DOHH2 (cell line): ENCODE data around the gene PKD1.

Experiments used
- H3F3A ChIP-seq: fragments of 200-600 bp; sonication (generic), shearing (Covaris generic); 2 replicates; pipeline ENCODE4 v1.6.0; 2016; ENCODE audit warnings: antibody characterized with exemption, mild to moderate bottlenecking; ENCODE audit not compliant: control insufficient read depth, insufficient read depth
- H3K27ac ChIP-seq: fragments of 200-600 bp; sonication (generic); 2 replicates; pipeline ENCODE4 v1.5.1; 2014; ENCODE audit warnings: low read depth, mild to moderate bottlenecking, low read length, moderate library complexity
- H3K27me3 ChIP-seq: fragments of 200-600 bp; sonication (generic); 2 replicates; pipeline ENCODE4 v1.6.1; 2014; ENCODE audit warnings: mild to moderate bottlenecking, low read length, mixed read lengths; ENCODE audit not compliant: control insufficient read depth
- H3K36me3 ChIP-seq: fragments of 200-600 bp; sonication (generic); 2 replicates; pipeline ENCODE4 v1.6.1; 2014; ENCODE audit warnings: mild to moderate bottlenecking, low read length, moderate library complexity, mixed read lengths; ENCODE audit not compliant: control insufficient read depth
- H3K4me1 ChIP-seq: fragments of 200-600 bp; sonication (generic); 2 replicates; pipeline ENCODE4 v1.6.1; 2014; ENCODE audit warnings: mild to moderate bottlenecking, low read length, mixed read lengths; ENCODE audit not compliant: control insufficient read depth
- H3K4me2 ChIP-seq: fragments of 200-600 bp; sonication (generic); 2 replicates; pipeline ENCODE4 v1.6.0; 2014; ENCODE audit warnings: mild to moderate bottlenecking, low read length, moderate library complexity
- H3K4me3 ChIP-seq: fragments of 200-600 bp; sonication (generic); 2 replicates; pipeline ENCODE4 v1.5.1; 2014; ENCODE audit warnings: mild to moderate bottlenecking, low read length, mixed read lengths
- H3K79me2 ChIP-seq: fragments of 200-600 bp; sonication (generic); 2 replicates; pipeline ENCODE4 v1.6.1; 2014; ENCODE audit warnings: mild to moderate bottlenecking, low read length, mixed read lengths; ENCODE audit not compliant: control insufficient read depth
- H3K9me2 ChIP-seq: fragments of 200-600 bp; sonication (generic); replicated peaks from 2 replicates; pipeline ENCODE4 v1.6.1; 2014; ENCODE audit warnings: mild to moderate bottlenecking, low read length, mixed read lengths; ENCODE audit not compliant: control insufficient read depth
- H3K9me3 ChIP-seq: fragments of 200-600 bp; sonication (generic); 2 replicates; pipeline ENCODE4 v1.6.1; 2014; ENCODE audit warnings: antibody characterized with exemption, low read length, mixed read lengths; ENCODE audit not compliant: control insufficient read depth, insufficient read depth
- H4K20me1 ChIP-seq: fragments of 200-600 bp; sonication (generic); 2 replicates; pipeline ENCODE4 v1.6.0; 2014; ENCODE audit warnings: low read depth, mild to moderate bottlenecking, antibody characterized with exemption, low read length, moderate library complexity; ENCODE audit not compliant: control insufficient read depth, insufficient read depth
- EZH2phosphoT487 ChIP-seq: fragments of 200-600 bp; sonication (generic); IDR thresholded peaks from 2 replicates; pipeline ENCODE4 v1.6.1; 2017; ENCODE audit warnings: borderline replicate concordance, mild to moderate bottlenecking, antibody characterized with exemption, low read length, moderate library complexity, mixed read lengths
- TF ChIP-seq, protein P1 (sequence below): fragments of 200-600 bp; sonication (generic); IDR thresholded peaks from one replicate; pipeline ENCODE4 v1.5.1; 2014; ENCODE audit warnings: antibody characterized with exemption, mild to moderate bottlenecking, low read depth, low read length; ENCODE audit not compliant: poor library complexity, severe bottlenecking

The PKD1 gene

GRCh38 chr16:2064368-2064945 is 71.2 kb downstream of the PKD1 start:
- Histone ChIP-seq H3K9me2 (no peaks in the 10 kb centered on the region), H3K27ac (no peak overlapping the region), H3K4me2 (no peak overlapping the region), H3K4me1 (no peaks in the 10 kb centered on the region), H3K36me3 (peaks cover 14% of the 10 kb centered on the region), H3K9me3 (no peaks in the 10 kb centered on the region), H3K27me3 (no peaks in the 10 kb centered on the region), H4K20me1 (no peaks in the 10 kb centered on the region), H3K4me3 (no peak overlapping the region), H3K79me2 (no peaks in the 10 kb centered on the region), H3F3A (no peaks in the 10 kb centered on the region)
- TF ChIP-seq, protein P1, sequence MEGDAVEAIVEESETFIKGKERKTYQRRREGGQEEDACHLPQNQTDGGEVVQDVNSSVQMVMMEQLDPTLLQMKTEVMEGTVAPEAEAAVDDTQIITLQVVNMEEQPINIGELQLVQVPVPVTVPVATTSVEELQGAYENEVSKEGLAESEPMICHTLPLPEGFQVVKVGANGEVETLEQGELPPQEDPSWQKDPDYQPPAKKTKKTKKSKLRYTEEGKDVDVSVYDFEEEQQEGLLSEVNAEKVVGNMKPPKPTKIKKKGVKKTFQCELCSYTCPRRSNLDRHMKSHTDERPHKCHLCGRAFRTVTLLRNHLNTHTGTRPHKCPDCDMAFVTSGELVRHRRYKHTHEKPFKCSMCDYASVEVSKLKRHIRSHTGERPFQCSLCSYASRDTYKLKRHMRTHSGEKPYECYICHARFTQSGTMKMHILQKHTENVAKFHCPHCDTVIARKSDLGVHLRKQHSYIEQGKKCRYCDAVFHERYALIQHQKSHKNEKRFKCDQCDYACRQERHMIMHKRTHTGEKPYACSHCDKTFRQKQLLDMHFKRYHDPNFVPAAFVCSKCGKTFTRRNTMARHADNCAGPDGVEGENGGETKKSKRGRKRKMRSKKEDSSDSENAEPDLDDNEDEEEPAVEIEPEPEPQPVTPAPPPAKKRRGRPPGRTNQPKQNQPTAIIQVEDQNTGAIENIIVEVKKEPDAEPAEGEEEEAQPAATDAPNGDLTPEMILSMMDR: no peak
- no peak for TF ChIP-seq EZH2phosphoT487

DNA sequence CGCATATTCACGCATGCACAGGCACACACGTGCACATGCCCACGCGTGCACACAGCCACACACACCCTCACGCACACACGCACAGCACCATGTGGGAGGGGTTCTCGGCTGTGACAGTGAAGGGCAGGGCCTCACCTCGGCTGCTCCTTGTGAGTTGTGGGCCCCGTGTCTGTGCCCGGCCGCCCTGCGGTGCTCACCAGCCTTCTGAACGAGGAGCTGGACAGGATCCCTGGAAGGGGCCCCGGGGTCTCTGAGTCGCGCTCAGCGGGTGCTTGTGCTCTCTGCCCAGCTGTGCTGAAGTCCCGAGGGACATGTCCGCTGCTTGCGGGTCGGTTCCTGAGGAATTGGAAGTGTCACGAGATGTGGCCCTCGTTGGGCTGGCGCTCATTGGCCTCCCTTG is 71.8 kb downstream of the PKD1 start:
- no peaks in the 10 kb centered on the region for H3K9me2 ChIP-seq
- H3K27me3 ChIP-seq: no peaks in the 10 kb centered on the region
- H3K36me3 ChIP-seq: peaks cover 14% of the 10 kb centered on the region
- H3K27ac ChIP-seq: no peak overlapping the region
- H3F3A ChIP-seq: no peaks in the 10 kb centered on the region
- H3K9me3 ChIP-seq: no peaks in the 10 kb centered on the region
- H4K20me1 ChIP-seq: no peaks in the 10 kb centered on the region
- H3K4me3 ChIP-seq: no peak overlapping the region
- no peaks in the 10 kb centered on the region for H3K79me2 ChIP-seq
- no peaks in the 10 kb centered on the region for H3K4me1 ChIP-seq
- H3K4me2 ChIP-seq: no peak overlapping the region
- TF ChIP-seq, protein P1: no peak
- TF ChIP-seq EZH2phosphoT487: no peak

DNA sequence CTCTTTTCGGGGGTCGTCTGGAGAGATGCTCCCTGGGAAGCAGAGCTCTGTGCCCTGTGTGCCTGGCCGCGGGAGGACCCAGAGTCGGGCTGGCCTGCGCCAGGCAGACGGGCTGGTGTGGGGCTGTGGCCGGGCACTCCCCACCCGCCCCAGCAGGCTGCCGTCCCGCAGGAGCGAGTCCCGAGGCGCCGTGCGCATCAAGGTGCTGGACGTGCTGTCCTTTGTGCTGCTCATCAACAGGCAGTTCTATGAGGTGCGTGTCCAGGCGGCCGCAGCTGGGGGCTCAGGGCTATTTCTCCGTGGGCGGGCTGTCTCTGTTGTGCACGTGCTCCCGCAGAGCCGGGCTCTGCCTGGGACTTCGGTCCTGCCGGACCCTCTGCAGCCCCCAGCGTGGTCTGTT is 72.9 kb downstream of the PKD1 start:
- H3K36me3 ChIP-seq: peaks cover 14% of the 10 kb centered on the region

More for the DNA sequence above, 72.9 kb downstream of the PKD1 start:
- H3K9me2 ChIP-seq: no peaks in the 10 kb centered on the region
- H3K4me1 ChIP-seq: no peaks in the 10 kb centered on the region
- H3K27me3 ChIP-seq: no peaks in the 10 kb centered on the region
- H3K27ac ChIP-seq: no peak overlapping the region
- H3K9me3 ChIP-seq: no peaks in the 10 kb centered on the region
- no peaks in the 10 kb centered on the region for H3F3A ChIP-seq
- H4K20me1 ChIP-seq: no peaks in the 10 kb centered on the region
- no peak overlapping the region for H3K4me3 ChIP-seq
- no peaks in the 10 kb centered on the region for H3K79me2 ChIP-seq
- H3K4me2 ChIP-seq: no peak overlapping the region
- no peak for TF ChIP-seq EZH2phosphoT487
- TF ChIP-seq, protein P1: no peak
